SIG-M5 treated with dmso at 0.1 percent for 504 hours (cell line): ENCODE measurements around the gene SEMA6A.
A peak's percentile ranks its signal among the peaks of the same experiment; 100 is the strongest.

ENCODE experiments used
- DNase-seq: peaks from one replicate; lab custom pipeline; 2025; ENCODE audit not compliant: unreplicated experiment; lab: John Stamatoyannopoulos, UW

Gene SEMA6A

DNA sequence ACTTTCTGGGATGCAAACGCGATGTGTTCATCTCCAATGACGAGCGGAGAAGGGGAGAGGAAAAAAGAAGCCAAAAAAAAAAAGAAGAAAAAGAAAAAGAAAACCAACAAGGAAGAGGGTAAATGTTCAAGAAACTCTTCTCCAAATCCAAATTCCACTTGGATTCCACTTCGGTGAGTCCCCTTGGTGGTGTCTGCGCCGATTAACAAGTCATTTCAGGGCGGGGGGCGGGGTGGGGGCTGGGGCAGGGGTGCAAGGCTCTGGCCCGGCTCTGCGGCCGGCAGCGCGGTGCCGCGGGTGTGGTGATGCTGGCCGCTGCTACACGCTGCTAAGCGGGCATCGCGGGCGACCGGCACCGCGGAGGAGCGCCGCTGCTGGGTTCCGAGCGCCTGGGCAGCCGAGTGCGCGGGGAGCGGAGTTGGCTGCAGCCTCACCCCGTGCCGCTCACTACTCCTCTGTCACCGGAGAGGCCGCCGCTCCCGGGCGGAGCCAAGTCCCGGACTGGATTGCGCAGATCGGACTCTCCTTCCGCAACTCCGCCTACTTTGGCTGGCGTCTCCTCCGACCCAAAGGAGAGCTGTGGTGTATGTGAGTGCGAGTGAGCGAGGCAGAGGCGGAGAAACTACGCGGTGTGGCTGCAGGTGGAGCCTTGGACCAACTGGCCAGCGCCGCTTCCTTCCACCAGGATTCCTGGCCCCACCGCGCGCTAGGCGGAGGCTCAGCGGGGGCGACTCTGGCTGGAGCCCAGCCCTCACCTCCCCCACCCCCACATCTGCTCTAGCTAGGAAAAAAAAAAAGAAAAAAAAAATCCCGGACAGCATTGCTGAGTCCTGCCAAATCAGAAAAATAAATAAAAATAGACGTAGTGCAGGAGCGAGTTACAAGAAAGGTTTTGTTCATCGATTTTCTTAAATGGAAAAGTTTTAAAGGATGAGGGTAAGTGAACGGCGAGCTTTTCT lies at the start of gene SEMA6A:
Gene SEMA6A, minus strand, starts transcription at position 457 of the 959 bp plus-strand sequence. CDS start 69,879 bp downstream, outside the sequence.
- DNase-seq = peak; percentile 66

GRCh38 chr5:116622375-116623050 lies 47.9 kb upstream of the SEMA6A start:
- DNase-seq = no peak

GRCh38 chr5:116621599-116621998 lies 47.0 kb upstream of the SEMA6A start:
- no peak for DNase-seq

- no peak for DNase-seq
Observed at GRCh38 chr5:116616876-116617275, 42.3 kb upstream of the SEMA6A start.

- no peak for DNase-seq
Observed at GRCh38 chr5:116614603-116614920, 39.9 kb upstream of the SEMA6A start.

DNA sequence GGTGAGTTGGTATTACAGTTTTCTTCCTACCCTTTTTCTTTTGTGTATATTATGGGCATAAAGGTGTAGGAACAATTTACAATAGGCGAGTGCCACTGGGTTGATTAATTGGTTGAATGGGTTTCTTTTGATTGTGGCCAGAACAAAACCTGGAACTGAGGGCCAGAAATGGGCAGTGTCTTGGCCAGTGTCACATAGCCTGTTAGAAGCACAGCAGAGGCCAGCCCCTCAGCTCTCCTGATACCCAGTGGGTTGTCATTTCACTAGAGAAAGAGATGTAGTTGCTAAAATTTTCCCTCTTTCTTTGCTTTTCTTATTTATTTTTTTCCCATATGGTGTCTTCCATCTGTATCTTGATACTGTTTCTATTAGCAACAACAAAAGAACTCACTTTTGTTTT lies 38.8 kb upstream of the SEMA6A start:
- no peak for DNase-seq

- no peak for DNase-seq
Observed at GRCh38 chr5:116612431-116612830, 37.8 kb upstream of the SEMA6A start.

GRCh38 chr5:116605310-116606070 lies 30.9 kb upstream of the SEMA6A start:
- DNase-seq = no peak

GRCh38 chr5:116604805-116605204 lies 30.2 kb upstream of the SEMA6A start:
- no peak for DNase-seq

GRCh38 chr5:116600876-116601275 lies 26.3 kb upstream of the SEMA6A start:
- DNase-seq = no peak

DNA sequence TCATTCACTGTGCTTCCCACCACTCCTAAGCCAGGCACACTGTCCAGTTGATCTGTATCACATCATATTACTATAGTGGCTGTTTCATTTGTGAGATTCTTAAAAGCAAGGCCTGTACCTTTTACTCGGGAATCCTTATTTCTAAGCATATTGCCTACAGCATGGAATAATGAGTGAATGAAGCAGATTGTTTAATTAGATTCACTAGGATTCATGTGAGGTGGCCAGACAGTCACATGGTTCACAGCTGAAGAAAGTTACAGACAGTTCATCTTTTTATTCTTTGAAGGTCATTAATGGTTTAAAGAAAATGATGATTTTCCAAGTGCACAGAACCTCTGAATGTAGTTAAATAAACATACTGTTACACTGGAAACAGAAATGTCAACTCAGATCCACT lies 24.3 kb upstream of the SEMA6A start:
- no peak for DNase-seq

DNA sequence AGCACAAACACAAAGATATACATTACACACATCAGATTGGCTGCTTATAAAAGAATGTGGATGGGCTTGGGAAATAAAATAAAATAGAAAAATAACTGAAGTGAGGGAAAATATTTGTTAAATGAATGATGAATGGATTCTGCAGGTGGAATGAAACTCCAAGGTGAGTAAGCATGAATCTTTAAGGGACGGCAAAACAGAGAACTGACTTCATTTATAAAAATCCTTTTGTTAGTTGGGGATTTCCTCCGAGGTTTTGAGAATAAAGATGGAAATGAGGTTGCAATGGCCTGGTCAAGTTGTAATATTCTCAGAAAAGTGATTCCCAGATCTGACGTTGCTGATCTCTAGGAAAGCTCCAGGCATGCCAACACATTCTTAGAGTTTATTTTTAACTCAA lies 20.9 kb upstream of the SEMA6A start:
- DNase-seq = no peak

GRCh38 chr5:116593340-116593739 lies 18.7 kb upstream of the SEMA6A start:
- no peak for DNase-seq

DNA sequence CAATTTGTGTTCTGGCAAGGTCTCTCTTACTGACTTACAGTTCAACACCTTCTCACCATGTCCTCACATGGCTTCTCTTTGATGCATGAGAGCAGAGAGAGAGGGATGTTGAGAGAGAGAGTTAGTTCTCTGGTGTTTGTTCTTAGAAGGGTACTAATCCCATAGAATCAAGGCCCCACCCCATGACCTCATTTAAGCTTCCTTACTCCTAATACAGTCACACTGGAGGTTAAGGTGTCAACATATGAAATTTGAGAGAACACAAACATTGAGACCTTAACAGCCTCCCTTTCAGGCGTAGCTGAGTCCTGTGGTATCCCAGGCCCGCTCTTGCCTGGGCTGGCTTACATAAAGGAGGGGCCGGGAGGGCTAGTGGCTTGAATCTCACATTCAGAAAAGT lies 10.6 kb upstream of the SEMA6A start:
- DNase-seq = no peak

DNA sequence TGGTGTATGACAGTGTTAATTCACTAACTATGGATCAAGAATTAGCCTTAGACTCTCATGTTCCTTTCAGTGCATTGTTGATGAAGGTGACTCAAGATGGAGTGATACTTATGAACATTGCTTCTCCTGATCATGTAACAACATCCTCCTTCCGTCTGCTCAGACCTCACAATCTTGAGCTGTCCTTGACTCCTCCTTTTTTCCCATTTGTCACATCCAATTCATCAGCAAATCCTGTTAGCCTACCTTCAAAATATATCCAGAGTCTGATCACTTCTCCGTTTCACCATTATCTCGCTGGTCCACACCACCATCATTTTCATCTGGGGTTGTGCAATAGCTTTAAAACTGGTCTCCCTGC lies 9.2 kb upstream of the SEMA6A start:
- no peak for DNase-seq

DNA sequence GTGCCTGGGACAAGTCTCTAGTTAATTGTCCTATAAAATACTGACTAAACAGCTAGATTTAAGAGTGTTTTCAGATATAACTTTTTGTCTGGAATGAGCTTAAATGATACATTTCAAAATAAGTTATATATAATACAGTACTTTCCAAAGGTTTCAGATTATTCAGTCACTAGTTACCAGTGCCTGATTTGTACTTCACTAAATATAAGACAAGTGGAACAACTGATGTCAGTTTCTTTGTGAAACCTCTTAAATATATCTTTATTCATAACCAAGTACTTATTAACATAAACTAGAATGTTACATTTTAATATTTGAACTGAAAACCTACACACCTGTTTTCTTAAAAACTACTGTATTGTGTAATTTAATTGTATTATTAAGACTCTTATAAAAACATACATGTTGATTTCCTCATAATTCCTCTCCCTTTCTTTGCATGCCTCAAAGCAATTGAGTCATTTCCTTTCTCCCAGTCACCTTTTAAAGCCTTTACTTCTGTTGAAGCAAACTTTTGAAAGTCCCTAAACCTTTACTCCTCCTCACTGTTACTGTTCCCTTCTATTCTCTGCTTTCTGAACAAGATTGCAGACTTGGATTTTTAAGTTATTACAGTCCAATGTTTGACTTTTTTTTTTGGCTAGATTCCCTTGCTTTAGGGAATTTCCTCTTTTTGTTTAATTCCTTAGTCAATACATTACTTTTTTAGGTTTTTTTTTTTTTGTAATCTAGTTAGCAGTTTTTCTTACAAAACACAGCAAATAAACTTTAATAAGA lies 8.7 kb upstream of the SEMA6A start:
- no peak for DNase-seq

DNA sequence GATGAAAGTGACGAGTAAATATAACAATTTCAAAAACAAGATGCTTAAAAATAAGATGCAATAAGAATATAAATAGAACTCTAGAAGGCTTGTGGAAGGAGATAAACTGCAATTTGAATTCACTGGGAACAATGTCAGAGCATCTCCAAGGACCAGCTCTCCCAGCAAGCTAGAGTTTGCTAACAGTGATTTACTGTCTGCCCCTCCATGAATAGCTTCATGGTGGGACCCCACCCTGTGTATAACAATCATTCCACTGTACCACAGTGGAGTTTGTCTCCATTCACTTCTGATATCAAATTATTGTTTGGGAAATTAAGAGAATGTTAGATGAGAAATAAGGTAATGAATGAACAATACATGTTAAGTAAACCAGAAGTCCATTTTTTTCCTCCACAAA lies 7.3 kb upstream of the SEMA6A start:
- no peak for DNase-seq

DNA sequence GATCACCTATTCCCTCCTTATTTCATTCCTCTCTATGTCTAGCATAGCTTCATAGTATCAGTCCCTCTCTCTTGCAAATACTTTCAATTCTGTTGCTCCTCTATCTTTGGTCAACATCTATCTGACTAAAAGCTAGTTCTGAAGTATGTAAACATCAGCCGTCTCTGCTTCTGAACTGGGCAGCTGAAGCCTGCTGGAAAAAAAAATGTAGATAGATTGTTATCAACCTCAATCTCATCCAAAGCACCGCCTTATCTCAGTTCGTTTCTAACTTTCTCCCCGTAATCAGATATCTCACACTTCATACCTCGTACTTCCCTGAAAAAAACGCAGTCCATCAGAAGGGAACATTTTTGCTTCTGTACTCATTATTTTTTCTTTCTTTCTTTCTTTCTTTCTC lies 4.5 kb upstream of the SEMA6A start:
- no peak for DNase-seq

- DNase-seq = no peak
Observed at GRCh38 chr5:116578676-116579075, 4.1 kb upstream of the SEMA6A start.

- DNase-seq = no peak
Observed at GRCh38 chr5:116577064-116577788, 2.6 kb upstream of the SEMA6A start.
